HepG2 (cell line): Measurements from ENCODE around the gene C9orf43. TPM values are rescaled to one million over a fixed set of nuclear protein-coding genes. Genes with fewer than 3 reads are reported as not detected.

Source experiments
- DMAP1 ChIP-seq: IDR thresholded peaks from 2 replicates; pipeline ENCODE4 v1.6.1; 2016
- FOXA3 ChIP-seq: IDR thresholded peaks from 2 replicates; pipeline ENCODE4 v1.6.1; 2016; ENCODE audit warnings: missing genetic modification reagents, missing compliant biosample characterization
- KAT8 ChIP-seq: IDR thresholded peaks from 2 replicates; pipeline ENCODE4 v1.6.1; 2016; ENCODE audit warnings: missing genetic modification reagents, missing compliant biosample characterization
- NFAT5 ChIP-seq: sonication (generic); formaldehyde crosslinking; IDR thresholded peaks from 2 replicates; pipeline ENCODE4 v1.4.0; 2020; ENCODE audit warnings: missing genetic modification reagents
- PHF8 ChIP-seq: sonication (generic); formaldehyde crosslinking; IDR thresholded peaks from 2 replicates; pipeline ENCODE4 v1.5.0; 2020; ENCODE audit warnings: missing genetic modification reagents
- SNAI1 ChIP-seq: sonication (generic); formaldehyde crosslinking; IDR thresholded peaks from 2 replicates; pipeline ENCODE4 v1.5.0; 2020; ENCODE audit warnings: mild to moderate bottlenecking, missing genetic modification reagents, borderline replicate concordance
- TBX2 ChIP-seq: sonication (generic); formaldehyde crosslinking; IDR thresholded peaks from 2 replicates; pipeline ENCODE4 v1.5.0; 2020; ENCODE audit warnings: missing genetic modification reagents, mild to moderate bottlenecking, borderline replicate concordance
- ZFP90 ChIP-seq: sonication (generic); formaldehyde crosslinking; IDR thresholded peaks from 2 replicates; pipeline ENCODE4 v1.8.0; 2022; ENCODE audit warnings: missing genetic modification reagents, mild to moderate bottlenecking, inconsistent platforms, borderline replicate concordance
- ZFYVE20 ChIP-seq: sonication (generic); formaldehyde crosslinking; IDR thresholded peaks from 2 replicates; pipeline ENCODE4 v1.8.0; 2023; ENCODE audit warnings: low read depth, mild to moderate bottlenecking, moderate library complexity, missing genetic modification reagents, borderline replicate concordance
- ZNF251 ChIP-seq: sonication (generic); formaldehyde crosslinking; IDR thresholded peaks from 2 replicates; pipeline ENCODE4 v1.9.0; 2021; ENCODE audit warnings: mild to moderate bottlenecking, missing genetic modification reagents
- ZNF446 ChIP-seq: sonication (generic); formaldehyde crosslinking; IDR thresholded peaks from 2 replicates; pipeline ENCODE4 v1.5.0; 2020; ENCODE audit warnings: mild to moderate bottlenecking, missing genetic modification reagents
- ZNF484 ChIP-seq: sonication (generic); formaldehyde crosslinking; IDR thresholded peaks from 2 replicates; pipeline ENCODE4 v1.5.1; 2020; ENCODE audit warnings: mild to moderate bottlenecking, low read depth, missing genetic modification reagents, borderline replicate concordance
- ZNF572 ChIP-seq: sonication (generic); formaldehyde crosslinking; IDR thresholded peaks from 2 replicates; pipeline ENCODE4 v1.5.1; 2020; ENCODE audit warnings: mild to moderate bottlenecking, missing genetic modification reagents
- ZNF883 ChIP-seq: sonication (generic); formaldehyde crosslinking; IDR thresholded peaks from 2 replicates; pipeline ENCODE4 v1.5.1; 2020; ENCODE audit warnings: mild to moderate bottlenecking, missing genetic modification reagents; ENCODE audit errors: not compliant biosample characterization
- polyA plus RNA-seq, 8 experiments: library from polyadenylated mRNA; depleted of rRNA in 3 of 8; stranded (reverse) in 7 of 8; unstranded in 1 of 8; fragments of >200 nt; fragmentation: Illumina TruSeq in 4 of 8; extraction: Trizol in 4 of 8; gene quantifications; 2 replicates each; pipeline versions ENCODE4 v1.2.1 to v1.2.3, GENCODE V29; 2011 to 2016; ENCODE audit warnings: low read depth in 4 of 8, missing spikeins in 1 of 8, mixed read lengths in 1 of 8; ENCODE audit not compliant: insufficient read depth in 1 of 8
- total RNA-seq, 5 experiments: library from RNA; depleted of rRNA; stranded (reverse); fragments of >200 nt; fragmentation: Illumina TruSeq; extraction: Trizol; gene quantifications; 2 replicates each; pipeline ENCODE4 v1.2.3, GENCODE V29; 2016; ENCODE audit warnings: low read depth in 1 of 5
- TF ChIP-seq, protein P1 (sequence below): sonication (generic); formaldehyde crosslinking; IDR thresholded peaks from 2 replicates; pipeline ENCODE4 v1.4.0; 2020; ENCODE audit warnings: missing genetic modification reagents, borderline replicate concordance
- TF ChIP-seq, protein P2 (sequence below): sonication (generic); formaldehyde crosslinking; conservative IDR thresholded peaks from 2 replicates; pipeline ENCODE4 v1.5.0; 2020; ENCODE audit warnings: missing genetic modification reagents
- TF ChIP-seq, protein P3 (sequence below): sonication (generic); formaldehyde crosslinking; IDR thresholded peaks from 2 replicates; pipeline ENCODE4 v1.4.0; 2020; ENCODE audit warnings: low read depth, mild to moderate bottlenecking, missing genetic modification reagents

Gene C9orf43
- total and polyA plus RNA-seq, 2 of the 13 experiments (the other 11 are each of a cell fraction or from before 2014, with no cell fraction given), result 0.24 to 0.31 TPM

DNA sequence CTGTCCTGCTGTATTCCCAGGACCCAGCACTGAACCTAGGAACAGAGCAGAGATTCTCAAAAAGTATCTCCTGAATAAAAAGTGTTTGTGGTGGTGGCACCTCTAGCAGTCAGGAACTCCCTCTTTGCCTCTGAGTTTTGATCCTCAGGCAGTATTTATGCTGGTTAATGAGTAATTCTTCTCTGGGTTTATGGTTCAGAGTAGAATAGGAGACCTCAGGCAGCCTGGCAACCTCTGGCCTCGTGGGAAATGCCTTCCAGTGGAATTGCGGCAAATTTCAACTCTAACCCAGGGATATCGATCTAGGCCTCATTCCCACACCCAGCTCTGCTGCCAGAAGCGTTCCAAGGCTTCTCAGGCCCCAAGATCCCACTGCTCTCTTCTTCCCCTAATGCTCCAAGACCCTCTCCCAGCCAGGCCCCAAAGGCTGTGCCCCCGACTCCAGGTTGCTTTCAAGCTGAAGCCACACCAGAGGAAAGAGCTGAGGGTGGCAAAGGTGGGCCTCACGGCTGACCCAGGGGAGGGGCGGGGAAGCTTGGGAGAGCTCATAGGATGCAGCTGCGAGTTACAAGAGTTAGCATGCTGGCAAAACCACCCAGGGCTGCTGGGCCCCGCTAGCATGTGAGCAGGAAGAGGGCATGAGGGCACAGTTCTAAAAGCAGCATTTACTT lies 22.9 kb upstream of the C9orf43 start (continued):
- TF ChIP-seq, protein P1, sequence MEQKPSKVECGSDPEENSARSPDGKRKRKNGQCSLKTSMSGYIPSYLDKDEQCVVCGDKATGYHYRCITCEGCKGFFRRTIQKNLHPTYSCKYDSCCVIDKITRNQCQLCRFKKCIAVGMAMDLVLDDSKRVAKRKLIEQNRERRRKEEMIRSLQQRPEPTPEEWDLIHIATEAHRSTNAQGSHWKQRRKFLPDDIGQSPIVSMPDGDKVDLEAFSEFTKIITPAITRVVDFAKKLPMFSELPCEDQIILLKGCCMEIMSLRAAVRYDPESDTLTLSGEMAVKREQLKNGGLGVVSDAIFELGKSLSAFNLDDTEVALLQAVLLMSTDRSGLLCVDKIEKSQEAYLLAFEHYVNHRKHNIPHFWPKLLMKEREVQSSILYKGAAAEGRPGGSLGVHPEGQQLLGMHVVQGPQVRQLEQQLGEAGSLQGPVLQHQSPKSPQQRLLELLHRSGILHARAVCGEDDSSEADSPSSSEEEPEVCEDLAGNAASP, result peak; percentile 93
- TF ChIP-seq NFAT5 (CRISPR knock-in tag) (peak; percentile 62; the same call in 1 of the 2 replicates), TBX2 (peak; percentile 76; the same call in 1 of the 2 replicates), ZNF572 (CRISPR knock-in tag) (no peak), DMAP1 (CRISPR knock-in tag) (peak; percentile 72; the same call in 1 of the 2 replicates), ZNF446 (CRISPR knock-in tag) (no peak), ZFYVE20 (CRISPR knock-in tag) (no peak), ZFP90 (CRISPR knock-in tag) (peak; percentile 67; the same call in 1 of the 2 replicates), FOXA3 (CRISPR knock-in tag) (peak; percentile 58), KAT8 (CRISPR knock-in tag) (peak; percentile 78; the same call in 1 of the 2 replicates), ZNF484 (no peak), ZNF251 (no peak), ZNF883 (peak; percentile 56), PHF8 (CRISPR knock-in tag) (peak; percentile 53; the same call in 1 of the 2 replicates), SNAI1 (CRISPR knock-in tag) (no peak)
- TF ChIP-seq, protein P2, sequence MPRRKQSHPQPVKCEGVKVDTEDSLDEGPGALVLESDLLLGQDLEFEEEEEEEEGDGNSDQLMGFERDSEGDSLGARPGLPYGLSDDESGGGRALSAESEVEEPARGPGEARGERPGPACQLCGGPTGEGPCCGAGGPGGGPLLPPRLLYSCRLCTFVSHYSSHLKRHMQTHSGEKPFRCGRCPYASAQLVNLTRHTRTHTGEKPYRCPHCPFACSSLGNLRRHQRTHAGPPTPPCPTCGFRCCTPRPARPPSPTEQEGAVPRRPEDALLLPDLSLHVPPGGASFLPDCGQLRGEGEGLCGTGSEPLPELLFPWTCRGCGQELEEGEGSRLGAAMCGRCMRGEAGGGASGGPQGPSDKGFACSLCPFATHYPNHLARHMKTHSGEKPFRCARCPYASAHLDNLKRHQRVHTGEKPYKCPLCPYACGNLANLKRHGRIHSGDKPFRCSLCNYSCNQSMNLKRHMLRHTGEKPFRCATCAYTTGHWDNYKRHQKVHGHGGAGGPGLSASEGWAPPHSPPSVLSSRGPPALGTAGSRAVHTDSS (CRISPR knock-in tag), result no peak
- TF ChIP-seq, protein P3, sequence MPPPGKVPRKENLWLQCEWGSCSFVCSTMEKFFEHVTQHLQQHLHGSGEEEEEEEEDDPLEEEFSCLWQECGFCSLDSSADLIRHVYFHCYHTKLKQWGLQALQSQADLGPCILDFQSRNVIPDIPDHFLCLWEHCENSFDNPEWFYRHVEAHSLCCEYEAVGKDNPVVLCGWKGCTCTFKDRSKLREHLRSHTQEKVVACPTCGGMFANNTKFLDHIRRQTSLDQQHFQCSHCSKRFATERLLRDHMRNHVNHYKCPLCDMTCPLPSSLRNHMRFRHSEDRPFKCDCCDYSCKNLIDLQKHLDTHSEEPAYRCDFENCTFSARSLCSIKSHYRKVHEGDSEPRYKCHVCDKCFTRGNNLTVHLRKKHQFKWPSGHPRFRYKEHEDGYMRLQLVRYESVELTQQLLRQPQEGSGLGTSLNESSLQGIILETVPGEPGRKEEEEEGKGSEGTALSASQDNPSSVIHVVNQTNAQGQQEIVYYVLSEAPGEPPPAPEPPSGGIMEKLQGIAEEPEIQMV, result no peak
